Sigmoid colon (tissue), 4 donors: ENCODE results near the gene AKIP1.
A peak's percentile ranks its signal among the peaks of the same experiment; 100 is the strongest.

Source experiments
- CTCF ChIP-seq, 4 experiments: fragments of 450-650 bp in 3 of 4; fragments of 200-600 bp in 1 of 4; IDR thresholded peaks; one replicate each; pipeline ENCODE4 v1.5.1; 2016 to 2019; ENCODE audit warnings: antibody characterized with exemption in 4 of 4, mild to moderate bottlenecking in 3 of 4, moderate library complexity in 2 of 4
- POLR2A ChIP-seq, 2 donors: fragments of 450-650 bp; IDR thresholded peaks; one replicate each; pipeline ENCODE4 v1.6.1; 2016; ENCODE audit warnings: antibody characterized with exemption in 2 of 2, mild to moderate bottlenecking in 2 of 2, moderate library complexity in 2 of 2
- POLR2AphosphoS5 ChIP-seq, 4 donors: sonication (generic); formaldehyde crosslinking; IDR thresholded peaks; one replicate each; pipeline ENCODE4 v1.6.1; 2017; ENCODE audit warnings: antibody characterized with exemption in 4 of 4

- TF ChIP-seq POLR2AphosphoS5 (IDR thresholded peaks at IDR 0.05): peak; percentile 31 to 54 (median 40)
- TF ChIP-seq CTCF (IDR thresholded peaks at IDR 0.05): no peak
- TF ChIP-seq POLR2A (IDR thresholded peaks at IDR 0.05): no peak
These were observed 40.4 kb upstream of the AKIP1 start for GRCh38 chr11:8870411-8871170.
